ENCODE data around the gene PRKCZ. TPM values are rescaled to one million over a fixed set of nuclear protein-coding genes. Genes with fewer than 3 reads are reported as not detected.

The PRKCZ gene
- total RNA-seq, 1 donor from 2014 or later = 120 TPM

DNA sequence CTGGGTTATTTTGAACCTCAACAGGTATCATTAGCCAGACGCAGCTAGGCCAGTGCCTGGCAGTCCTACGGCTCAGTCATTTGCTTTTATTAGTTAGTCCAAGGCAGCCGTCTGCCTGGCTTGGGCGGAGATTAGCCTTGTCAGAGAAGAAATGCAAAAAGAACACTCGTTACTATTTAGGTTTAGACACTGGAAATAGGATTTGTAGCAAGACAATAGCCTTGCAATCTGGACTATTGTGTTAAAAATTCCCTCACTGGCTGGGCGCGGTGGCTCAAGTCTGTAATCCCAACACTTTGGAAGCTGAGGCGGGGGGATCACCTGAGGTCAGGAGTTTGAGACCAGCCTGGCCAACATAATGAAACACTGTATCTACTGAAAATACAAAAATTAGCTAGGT lies 11.0 kb upstream of the PRKCZ start:
- TF ChIP-seq, protein P1, sequence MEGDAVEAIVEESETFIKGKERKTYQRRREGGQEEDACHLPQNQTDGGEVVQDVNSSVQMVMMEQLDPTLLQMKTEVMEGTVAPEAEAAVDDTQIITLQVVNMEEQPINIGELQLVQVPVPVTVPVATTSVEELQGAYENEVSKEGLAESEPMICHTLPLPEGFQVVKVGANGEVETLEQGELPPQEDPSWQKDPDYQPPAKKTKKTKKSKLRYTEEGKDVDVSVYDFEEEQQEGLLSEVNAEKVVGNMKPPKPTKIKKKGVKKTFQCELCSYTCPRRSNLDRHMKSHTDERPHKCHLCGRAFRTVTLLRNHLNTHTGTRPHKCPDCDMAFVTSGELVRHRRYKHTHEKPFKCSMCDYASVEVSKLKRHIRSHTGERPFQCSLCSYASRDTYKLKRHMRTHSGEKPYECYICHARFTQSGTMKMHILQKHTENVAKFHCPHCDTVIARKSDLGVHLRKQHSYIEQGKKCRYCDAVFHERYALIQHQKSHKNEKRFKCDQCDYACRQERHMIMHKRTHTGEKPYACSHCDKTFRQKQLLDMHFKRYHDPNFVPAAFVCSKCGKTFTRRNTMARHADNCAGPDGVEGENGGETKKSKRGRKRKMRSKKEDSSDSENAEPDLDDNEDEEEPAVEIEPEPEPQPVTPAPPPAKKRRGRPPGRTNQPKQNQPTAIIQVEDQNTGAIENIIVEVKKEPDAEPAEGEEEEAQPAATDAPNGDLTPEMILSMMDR (IDR thresholded peaks at IDR 0.05; ENCODE audit: partially characterized antibody, unreplicated experiment) = no peak
- Mint-ChIP-seq H3K27me3 (ENCODE audit: unreplicated experiment) (peaks cover 2% of the 10 kb centered on the region), H3K27ac (ENCODE audit: unreplicated experiment) (no peak overlapping the region), H3K9me3 (ENCODE audit: unreplicated experiment) (peaks cover 1% of the 10 kb centered on the region), H3K4me1 (ENCODE audit: low read depth, unreplicated experiment) (peaks cover 5% of the 10 kb centered on the region), H3K4me3 (ENCODE audit: unreplicated experiment) (no peak overlapping the region), H3K36me3 (ENCODE audit: unreplicated experiment) (no peaks in the 10 kb centered on the region)
- DNase-seq = no peak

DNA sequence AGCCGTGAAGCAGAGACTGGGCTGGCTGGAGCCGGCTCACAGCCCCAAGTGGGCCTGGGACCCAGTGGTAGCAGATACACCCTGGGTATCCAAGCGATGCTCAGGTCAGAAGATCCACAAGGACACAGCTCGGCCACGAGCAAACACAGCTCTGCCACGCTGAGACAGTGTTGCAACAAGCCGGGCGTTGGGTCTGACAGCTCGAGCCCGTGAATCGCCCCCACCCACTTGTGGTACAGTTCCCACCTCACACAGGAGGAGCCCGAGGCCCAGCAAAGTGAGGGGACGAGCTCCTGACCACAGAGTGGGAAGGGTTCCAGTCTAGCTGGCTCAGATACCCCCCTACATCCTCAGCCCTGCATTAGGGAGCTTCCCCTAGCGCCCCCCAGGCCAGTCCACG lies 8.9 kb upstream of the PRKCZ start:
- no peak for DNase-seq
- no peak overlapping the region for H3K27ac Mint-ChIP-seq (ENCODE audit: unreplicated experiment)
- H3K4me1 Mint-ChIP-seq (ENCODE audit: low read depth, unreplicated experiment) = peaks cover 5% of the 10 kb centered on the region
- H3K4me3 Mint-ChIP-seq (ENCODE audit: unreplicated experiment) = no peak overlapping the region
- TF ChIP-seq, protein P1 (IDR thresholded peaks at IDR 0.05; ENCODE audit: partially characterized antibody, unreplicated experiment) = no peak
- no peaks in the 10 kb centered on the region for H3K36me3 Mint-ChIP-seq (ENCODE audit: unreplicated experiment)
- H3K27me3 Mint-ChIP-seq (ENCODE audit: unreplicated experiment) = peaks cover 2% of the 10 kb centered on the region
- peaks cover 1% of the 10 kb centered on the region for H3K9me3 Mint-ChIP-seq (ENCODE audit: unreplicated experiment)

DNA sequence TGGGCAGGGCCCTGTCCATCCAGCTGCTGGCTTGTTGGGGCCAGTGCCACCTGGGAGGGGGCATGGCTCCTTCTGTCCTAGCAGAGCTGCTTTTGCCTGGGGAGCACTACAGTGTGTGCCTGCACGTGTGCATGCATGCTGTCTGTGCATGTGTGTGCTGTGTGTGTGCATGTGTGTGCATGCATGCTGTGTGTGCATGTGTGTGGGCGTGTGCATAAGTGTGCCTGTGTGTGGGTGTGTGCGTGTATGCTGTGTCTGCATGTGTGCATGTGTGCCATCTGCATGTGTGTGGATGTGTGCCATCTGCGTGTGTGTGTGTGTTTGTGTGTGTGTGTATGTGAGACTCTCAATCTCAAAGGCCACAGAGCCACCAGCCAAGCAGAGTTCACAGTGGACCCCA lies 8.3 kb upstream of the PRKCZ start:
- TF ChIP-seq, protein P1 (IDR thresholded peaks at IDR 0.05; ENCODE audit: partially characterized antibody, unreplicated experiment) = no peak
- no peaks in the 10 kb centered on the region for H3K9me3 Mint-ChIP-seq (ENCODE audit: unreplicated experiment)
- no peak overlapping the region for H3K27ac Mint-ChIP-seq (ENCODE audit: unreplicated experiment)
- peaks cover 2% of the 10 kb centered on the region for H3K27me3 Mint-ChIP-seq (ENCODE audit: unreplicated experiment)
- DNase-seq = no peak
- no peaks in the 10 kb centered on the region for H3K36me3 Mint-ChIP-seq (ENCODE audit: unreplicated experiment)
- no peak overlapping the region for H3K4me3 Mint-ChIP-seq (ENCODE audit: unreplicated experiment)
- peaks cover 5% of the 10 kb centered on the region for H3K4me1 Mint-ChIP-seq (ENCODE audit: low read depth, unreplicated experiment)

DNA sequence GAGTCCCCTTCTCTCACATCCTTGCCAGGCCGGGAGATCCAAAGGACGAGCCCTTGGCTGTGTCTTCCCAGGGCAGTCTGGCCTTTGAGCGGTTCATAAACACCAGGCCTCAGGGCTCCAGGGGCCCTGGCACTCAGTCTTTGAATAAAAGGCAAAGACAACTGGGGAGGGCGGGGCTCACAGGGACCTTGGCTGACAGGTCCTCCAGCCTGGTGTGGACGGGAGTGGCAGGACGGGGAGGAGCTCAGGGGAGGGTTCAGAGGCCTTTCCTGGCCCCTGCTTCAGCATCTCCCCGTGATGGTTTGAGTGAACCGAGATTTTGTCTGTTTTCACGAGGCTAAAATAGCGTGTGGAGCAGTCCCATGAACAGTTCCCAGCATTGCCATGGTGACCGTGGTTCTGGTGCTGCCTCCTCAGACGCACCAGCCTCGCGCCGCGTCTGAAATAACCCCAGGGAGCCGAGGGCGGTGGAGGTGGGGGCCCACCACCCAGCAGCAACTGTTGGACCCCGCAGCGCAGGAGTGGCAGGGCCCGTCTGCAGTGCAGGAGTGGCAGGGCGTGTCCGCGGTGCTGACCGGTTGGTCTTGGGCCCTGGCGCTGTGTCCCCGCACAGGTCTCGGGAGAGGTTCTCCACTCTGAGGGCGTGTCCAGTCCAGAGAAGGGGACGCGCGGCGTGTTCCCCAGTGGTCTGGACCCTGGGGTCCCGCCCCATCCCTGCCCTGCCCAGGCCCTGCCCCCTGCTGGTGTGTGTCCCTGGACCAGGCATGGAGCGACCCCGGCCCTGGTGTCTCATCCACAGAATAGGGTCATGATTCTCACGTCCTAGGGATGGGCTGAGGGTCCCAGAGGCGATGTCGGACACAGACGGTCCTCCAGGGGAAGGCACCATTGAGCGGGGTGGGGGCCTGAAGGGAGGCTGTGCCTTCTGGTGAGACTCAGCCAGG lies 7.1 kb upstream of the PRKCZ start:
- no peak overlapping the region for H3K4me3 Mint-ChIP-seq (ENCODE audit: unreplicated experiment)
- no peaks in the 10 kb centered on the region for H3K36me3 Mint-ChIP-seq (ENCODE audit: unreplicated experiment)
- H3K27ac Mint-ChIP-seq (ENCODE audit: unreplicated experiment) = no peak overlapping the region
- H3K27me3 Mint-ChIP-seq (ENCODE audit: unreplicated experiment) = peaks cover 2% of the 10 kb centered on the region
- no peaks in the 10 kb centered on the region for H3K9me3 Mint-ChIP-seq (ENCODE audit: unreplicated experiment)
- peaks cover 5% of the 10 kb centered on the region for H3K4me1 Mint-ChIP-seq (ENCODE audit: low read depth, unreplicated experiment)
- TF ChIP-seq, protein P1 (IDR thresholded peaks at IDR 0.05; ENCODE audit: partially characterized antibody, unreplicated experiment) = peak; percentile 31
- peak; percentile 54 for DNase-seq

DNA sequence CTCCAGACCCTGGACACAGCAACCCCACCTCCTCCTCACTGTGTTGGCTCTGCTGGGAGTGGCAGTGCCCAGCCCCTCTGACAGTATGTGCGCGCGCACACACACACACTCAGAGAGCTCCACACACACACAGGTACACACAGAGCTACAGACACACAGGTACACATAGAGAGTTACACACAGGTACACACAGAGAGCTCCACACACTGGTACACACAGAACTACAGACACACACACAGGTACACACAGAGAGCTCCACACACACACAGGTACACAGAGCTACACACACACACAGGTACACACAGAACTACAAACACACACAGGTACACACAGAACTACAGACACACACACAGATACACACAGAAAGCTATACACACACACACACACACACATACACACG lies 6.3 kb upstream of the PRKCZ start:
- Mint-ChIP-seq H3K36me3 (ENCODE audit: unreplicated experiment) (no peaks in the 10 kb centered on the region), H3K9me3 (ENCODE audit: unreplicated experiment) (peaks cover 4% of the 10 kb centered on the region), H3K27me3 (ENCODE audit: unreplicated experiment) (peaks cover 9% of the 10 kb centered on the region), H3K4me1 (ENCODE audit: low read depth, unreplicated experiment) (peaks cover 5% of the 10 kb centered on the region), H3K4me3 (ENCODE audit: unreplicated experiment) (no peak overlapping the region), H3K27ac (ENCODE audit: unreplicated experiment) (peak overlapping the region; percentile 6)
- TF ChIP-seq, protein P1 (IDR thresholded peaks at IDR 0.05; ENCODE audit: partially characterized antibody, unreplicated experiment) = no peak
- DNase-seq = no peak

Measured in glutamatergic neuron (in vitro differentiated cells).